HepG2 (cell line): ENCODE results near the gene ABCA4. TPM values are rescaled to one million over a fixed set of nuclear protein-coding genes. Genes with fewer than 3 reads are reported as not detected.

Experiments used
- GMEB2 ChIP-seq: IDR thresholded peaks from 2 replicates; pipeline ENCODE4 v1.6.1; 2016; ENCODE audit warnings: missing biosample characterization, missing genetic modification reagents, low read depth
- HNRNPH1 ChIP-seq: fragments of 200-400 bp; formaldehyde crosslinking; optimal IDR thresholded peaks from 2 replicates; pipeline ENCODE3; 2017; ENCODE audit warnings: mild to moderate bottlenecking, low read depth, low read length
- IKZF4 ChIP-seq: sonication (generic); formaldehyde crosslinking; IDR thresholded peaks from 2 replicates; pipeline ENCODE4 v1.5.1; 2020; ENCODE audit warnings: borderline replicate concordance, mild to moderate bottlenecking, low read depth, missing genetic modification reagents; ENCODE audit errors: not compliant biosample characterization
- KDM1A ChIP-seq: IDR thresholded peaks from 2 replicates; pipeline ENCODE4 v1.6.1; 2016; ENCODE audit warnings: missing compliant biosample characterization
- MAZ ChIP-seq, 2 experiments: sonication (generic) in 1 of 2; formaldehyde crosslinking in 1 of 2; IDR thresholded peaks; 2 replicates each; pipeline versions ENCODE4 v1.5.0 to v1.6.1; 2012 to 2020; ENCODE audit warnings: low read depth in 2 of 2, mild to moderate bottlenecking in 2 of 2, borderline replicate concordance in 1 of 2, improper control_type of control experiment in 1 of 2, low read length in 1 of 2, missing genetic modification reagents in 1 of 2, moderate library complexity in 1 of 2
- MXD3 ChIP-seq: IDR thresholded peaks from 2 replicates; pipeline ENCODE4 v1.6.1; 2016; ENCODE audit warnings: mild to moderate bottlenecking, missing biosample characterization, missing genetic modification reagents
- NFIC ChIP-seq: IDR thresholded peaks from 2 replicates; pipeline ENCODE4 v1.6.1; 2012; ENCODE audit warnings: mild to moderate bottlenecking, low read length, inconsistent platforms
- NR2F1 ChIP-seq, 2 experiments: fragments of 450-650 bp in 1 of 2; formaldehyde crosslinking in 1 of 2; IDR thresholded peaks; 2 replicates each; pipeline versions ENCODE4 v1.5.0 to v1.6.1; 2016 to 2020; ENCODE audit warnings: mild to moderate bottlenecking in 1 of 2, missing compliant biosample characterization in 1 of 2, missing genetic modification reagents in 1 of 2, moderate library complexity in 1 of 2
- POLR2AphosphoS5 ChIP-seq: IDR thresholded peaks from 2 replicates; pipeline ENCODE4 v1.6.1; 2012; ENCODE audit warnings: low read depth, low read length
- RBM22 ChIP-seq: fragments of 200-400 bp; formaldehyde crosslinking; optimal IDR thresholded peaks from 2 replicates; pipeline ENCODE3; 2017; ENCODE audit warnings: mild to moderate bottlenecking, low read length, moderate library complexity
- RNF2 ChIP-seq: fragments of 450-650 bp; conservative IDR thresholded peaks from 2 replicates; pipeline ENCODE4 v1.6.1; 2016; ENCODE audit warnings: low read depth
- RXRA ChIP-seq: sonication (generic); formaldehyde crosslinking; IDR thresholded peaks from 2 replicates; pipeline ENCODE4 v1.5.1; 2020; ENCODE audit warnings: missing genetic modification reagents
- STAT5B ChIP-seq: sonication (generic); formaldehyde crosslinking; IDR thresholded peaks from 2 replicates; pipeline ENCODE4 v1.4.0; 2020; ENCODE audit warnings: missing genetic modification reagents
- TBP ChIP-seq: sonication (generic); formaldehyde crosslinking; IDR thresholded peaks from 2 replicates; pipeline ENCODE4 v1.5.0; 2020; ENCODE audit warnings: missing genetic modification reagents
- XRCC5 ChIP-seq: fragments of 200-400 bp; formaldehyde crosslinking; optimal IDR thresholded peaks from 2 replicates; pipeline ENCODE3; 2017; ENCODE audit warnings: mild to moderate bottlenecking, low read length
- ZHX1 ChIP-seq: sonication (generic); formaldehyde crosslinking; IDR thresholded peaks from 2 replicates; pipeline ENCODE4 v1.8.1; 2022; ENCODE audit warnings: low read depth, mild to moderate bottlenecking, missing genetic modification reagents
- ZNF138 ChIP-seq: sonication (generic); formaldehyde crosslinking; IDR thresholded peaks from 2 replicates; pipeline ENCODE4 v1.5.0; 2020; ENCODE audit warnings: mild to moderate bottlenecking, low read depth, missing genetic modification reagents
- ZNF598 ChIP-seq: sonication (generic); formaldehyde crosslinking; IDR thresholded peaks from 2 replicates; pipeline ENCODE4 v1.5.1; 2020; ENCODE audit warnings: mild to moderate bottlenecking, missing genetic modification reagents, borderline replicate concordance
- polyA plus RNA-seq, 8 experiments: library from polyadenylated mRNA; depleted of rRNA in 3 of 8; stranded (reverse) in 7 of 8; unstranded in 1 of 8; fragments of >200 nt; fragmentation: Illumina TruSeq in 4 of 8; extraction: Trizol in 4 of 8; gene quantifications; 2 replicates each; pipeline versions ENCODE4 v1.2.1 to v1.2.3, GENCODE V29; 2011 to 2016; ENCODE audit warnings: low read depth in 4 of 8, missing spikeins in 1 of 8, mixed read lengths in 1 of 8; ENCODE audit not compliant: insufficient read depth in 1 of 8
- total RNA-seq, 5 experiments: library from RNA; depleted of rRNA; stranded (reverse); fragments of >200 nt; fragmentation: Illumina TruSeq; extraction: Trizol; gene quantifications; 2 replicates each; pipeline ENCODE4 v1.2.3, GENCODE V29; 2016; ENCODE audit warnings: low read depth in 1 of 5
- TF ChIP-seq, protein P1 (sequence below): sonication (generic); formaldehyde crosslinking; IDR thresholded peaks from 2 replicates; pipeline ENCODE4 v1.9.0; 2021; ENCODE audit warnings: missing genetic modification reagents, borderline replicate concordance
- TF ChIP-seq, protein P2 (sequence below): sonication (generic); formaldehyde crosslinking; conservative IDR thresholded peaks from 2 replicates; pipeline ENCODE4 v1.5.0; 2020; ENCODE audit warnings: missing genetic modification reagents

The ABCA4 gene
- total and polyA plus RNA-seq, 2 of the 13 experiments (the other 11 are each of a cell fraction or from before 2014, with no cell fraction given) = 0.24 to 0.67 TPM

GRCh38 chr1:94079080-94079940, 41.6 kb downstream of the ABCA4 start (continued):
- no peak for TF ChIP-seq ZNF138
- TF ChIP-seq RBM22 = no peak
- TF ChIP-seq RNF2 = no peak
- no peak for TF ChIP-seq IKZF4 (CRISPR knock-in tag)
- TF ChIP-seq MAZ (IDR thresholded peaks at IDR 0.05; ENCODE audit: borderline replicate concordance, low read depth, low read length) = no peak
- no peak for TF ChIP-seq MAZ (CRISPR knock-in tag; IDR thresholded peaks at IDR 0.05; ENCODE audit: low read depth)
- peak; percentile 18; the same call in 1 of the 2 replicates for TF ChIP-seq RXRA
- 0 out of 2 replicates have a peak, but pooled peaks have one; percentile 12 for TF ChIP-seq KDM1A
- no peak for TF ChIP-seq NR2F1 (CRISPR knock-in tag; IDR thresholded peaks at IDR 0.05)
- no peak for TF ChIP-seq ZHX1 (CRISPR knock-in tag)
- TF ChIP-seq NFIC = no peak
- TF ChIP-seq GMEB2 (CRISPR knock-in tag) = no peak
- TF ChIP-seq XRCC5 = no peak
- no peak for TF ChIP-seq ZNF598
- no peak for TF ChIP-seq POLR2AphosphoS5
- no peak for TF ChIP-seq TBP (CRISPR knock-in tag)
- TF ChIP-seq, protein P1, sequence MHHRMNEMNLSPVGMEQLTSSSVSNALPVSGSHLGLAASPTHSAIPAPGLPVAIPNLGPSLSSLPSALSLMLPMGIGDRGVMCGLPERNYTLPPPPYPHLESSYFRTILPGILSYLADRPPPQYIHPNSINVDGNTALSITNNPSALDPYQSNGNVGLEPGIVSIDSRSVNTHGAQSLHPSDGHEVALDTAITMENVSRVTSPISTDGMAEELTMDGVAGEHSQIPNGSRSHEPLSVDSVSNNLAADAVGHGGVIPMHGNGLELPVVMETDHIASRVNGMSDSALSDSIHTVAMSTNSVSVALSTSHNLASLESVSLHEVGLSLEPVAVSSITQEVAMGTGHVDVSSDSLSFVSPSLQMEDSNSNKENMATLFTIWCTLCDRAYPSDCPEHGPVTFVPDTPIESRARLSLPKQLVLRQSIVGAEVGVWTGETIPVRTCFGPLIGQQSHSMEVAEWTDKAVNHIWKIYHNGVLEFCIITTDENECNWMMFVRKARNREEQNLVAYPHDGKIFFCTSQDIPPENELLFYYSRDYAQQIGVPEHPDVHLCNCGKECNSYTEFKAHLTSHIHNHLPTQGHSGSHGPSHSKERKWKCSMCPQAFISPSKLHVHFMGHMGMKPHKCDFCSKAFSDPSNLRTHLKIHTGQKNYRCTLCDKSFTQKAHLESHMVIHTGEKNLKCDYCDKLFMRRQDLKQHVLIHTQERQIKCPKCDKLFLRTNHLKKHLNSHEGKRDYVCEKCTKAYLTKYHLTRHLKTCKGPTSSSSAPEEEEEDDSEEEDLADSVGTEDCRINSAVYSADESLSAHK (CRISPR knock-in tag) = no peak
- TF ChIP-seq HNRNPH1 = no peak
- TF ChIP-seq, protein P2, sequence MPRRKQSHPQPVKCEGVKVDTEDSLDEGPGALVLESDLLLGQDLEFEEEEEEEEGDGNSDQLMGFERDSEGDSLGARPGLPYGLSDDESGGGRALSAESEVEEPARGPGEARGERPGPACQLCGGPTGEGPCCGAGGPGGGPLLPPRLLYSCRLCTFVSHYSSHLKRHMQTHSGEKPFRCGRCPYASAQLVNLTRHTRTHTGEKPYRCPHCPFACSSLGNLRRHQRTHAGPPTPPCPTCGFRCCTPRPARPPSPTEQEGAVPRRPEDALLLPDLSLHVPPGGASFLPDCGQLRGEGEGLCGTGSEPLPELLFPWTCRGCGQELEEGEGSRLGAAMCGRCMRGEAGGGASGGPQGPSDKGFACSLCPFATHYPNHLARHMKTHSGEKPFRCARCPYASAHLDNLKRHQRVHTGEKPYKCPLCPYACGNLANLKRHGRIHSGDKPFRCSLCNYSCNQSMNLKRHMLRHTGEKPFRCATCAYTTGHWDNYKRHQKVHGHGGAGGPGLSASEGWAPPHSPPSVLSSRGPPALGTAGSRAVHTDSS (CRISPR knock-in tag) = no peak
- TF ChIP-seq MXD3 (CRISPR knock-in tag) = no peak
- no peak for TF ChIP-seq STAT5B (CRISPR knock-in tag)
